Sciatic nerve (tissue), 2 donors: ENCODE results near the gene GRSF1. TPM values are rescaled to one million over a fixed set of nuclear protein-coding genes. Genes with fewer than 3 reads are reported as not detected.

Experiments used
- ATAC-seq: fragments of 200-7000 bp; cut with Tn5 transposase; one replicate; pipeline ENCODE4 v1.9.1; 2020; ENCODE audit warnings: mild to moderate bottlenecking, moderate library complexity
- DNase-seq: peaks from one replicate; pipeline ENCODE4 v3.0.0-alpha.2; 2020; ENCODE audit warnings: low spot score
- intact Hi-C: fragments of 100-400 bp; cut with DNase I; formaldehyde crosslinking; loops from one replicate; pipeline ENCODE4 v1.14.2; 2022
- total RNA-seq: library from RNA; stranded (reverse); fragmentation: NEBNext Ultra II Directional; extraction: Animal tissue kit (Norgen Biotek cat#: 25700); gene quantifications from one replicate; pipeline ENCODE4 v1.2.1, GENCODE V29; 2021
- donor health status: DM: no; HTN: no; CAD: no.
- donor health status: DM: no; HTN: no; CAD: no.

Gene GRSF1
- total RNA-seq, 1 donor from 2014 or later: 38.9 TPM

- peak; percentile 62 for ATAC-seq
- intact Hi-C loops: no loop called here
- DNase-seq: peak; percentile 79
Measured at GRCh38 chr4:70838666-70839588, 763 bp downstream of the GRSF1 start.

GRCh38 chr4:70838204-70838603 is 1.5 kb downstream of the GRSF1 start:
- no peak for DNase-seq
- no peak for ATAC-seq

GRCh38 chr4:70836081-70836480 is 3.6 kb downstream of the GRSF1 start:
- ATAC-seq: no peak
- no peak for DNase-seq
- intact Hi-C loops: no loop called here

More at GRCh38 chr4:70838204-70838603, 1.5 kb downstream of the GRSF1 start:
- intact Hi-C loops: no loop called here

GRCh38 chr4:70833675-70834074 is 6.0 kb downstream of the GRSF1 start:
- ATAC-seq: no peak
- intact Hi-C loops: no loop called here

GRCh38 chr4:70831293-70831692 is 8.4 kb downstream of the GRSF1 start:
- ATAC-seq: no peak

More at GRCh38 chr4:70833675-70834074, 6.0 kb downstream of the GRSF1 start:
- no peak for DNase-seq

GRCh38 chr4:70830054-70830453 is 9.6 kb downstream of the GRSF1 start:
- ATAC-seq (no peak), DNase-seq (no peak)
- intact Hi-C loops: no loop called here

More at GRCh38 chr4:70831293-70831692, 8.4 kb downstream of the GRSF1 start:
- DNase-seq: no peak
- intact Hi-C loops: no loop called here

- intact Hi-C loops: no loop called here
- DNase-seq: no peak
- no peak for ATAC-seq
Measured at GRCh38 chr4:70829492-70829891, 10.2 kb downstream of the GRSF1 start.

- DNase-seq: no peak
- intact Hi-C loops: no loop called here
- ATAC-seq: no peak
Measured at GRCh38 chr4:70829015-70829414, 10.7 kb downstream of the GRSF1 start.

- intact Hi-C loops: no loop called here
- no peak for DNase-seq
- no peak for ATAC-seq
Measured at GRCh38 chr4:70818921-70819320, 20.8 kb downstream of the GRSF1 start.

GRCh38 chr4:70818173-70818855 is 21.4 kb downstream of the GRSF1 start:
- ATAC-seq (no peak), DNase-seq (no peak)
- intact Hi-C loops: no loop called here

GRCh38 chr4:70816894-70817293 is 22.8 kb downstream of the GRSF1 start:
- intact Hi-C loops: no loop called here
- DNase-seq: no peak
- no peak for ATAC-seq

- intact Hi-C loops: no loop called here
- DNase-seq (no peak), ATAC-seq (no peak)
Measured at GRCh38 chr4:70815370-70815769, 24.3 kb downstream of the GRSF1 start.

GRCh38 chr4:70808151-70808550 is 31.5 kb downstream of the GRSF1 start:
- no peak for DNase-seq
- intact Hi-C loops: no loop called here
- ATAC-seq: no peak

GRCh38 chr4:70802928-70803580 is 36.6 kb downstream of the GRSF1 start:
- ATAC-seq: no peak
- intact Hi-C loops: no loop called here
- no peak for DNase-seq

GRCh38 chr4:70801265-70801809 is 38.4 kb downstream of the GRSF1 start:
- intact Hi-C loops: no loop called here
- ATAC-seq (no peak), DNase-seq (no peak)

GRCh38 chr4:70793626-70794025 is 46.1 kb downstream of the GRSF1 start:
- ATAC-seq: no peak
- intact Hi-C loops: no loop called here
- DNase-seq: no peak

- intact Hi-C loops: no loop called here
- no peak for ATAC-seq
- DNase-seq: no peak
Measured at GRCh38 chr4:70788733-70789132, 51.0 kb downstream of the GRSF1 start.

- intact Hi-C loops: no loop called here
- DNase-seq (no peak), ATAC-seq (no peak)
Measured at GRCh38 chr4:70787496-70787895, 52.2 kb downstream of the GRSF1 start.

- no peak for DNase-seq
- intact Hi-C loops: no loop called here
Measured at GRCh38 chr4:70783096-70783495, 56.6 kb downstream of the GRSF1 start.

More at GRCh38 chr4:70783096-70783495, 56.6 kb downstream of the GRSF1 start:
- no peak for ATAC-seq
